GM12873 (cell line): Measurements from ENCODE around the gene MYBPC2.

Experiments used
- CTCF ChIP-seq: IDR thresholded peaks from 2 replicates; pipeline ENCODE4 v1.5.1; 2012; ENCODE audit warnings: low read depth, mild to moderate bottlenecking, moderate library complexity, low read length, control low read depth; ENCODE audit not compliant: insufficient read depth; ENCODE audit errors: missing control alignments

MYBPC2 gene

GRCh38 chr19:50406156-50406820 is 26.4 kb upstream of the MYBPC2 start:
- TF ChIP-seq CTCF = no peak

- no peak for TF ChIP-seq CTCF
Measured at GRCh38 chr19:50406829-50407228, 25.9 kb upstream of the MYBPC2 start.

- no peak for TF ChIP-seq CTCF
Measured at GRCh38 chr19:50409347-50409746, 23.3 kb upstream of the MYBPC2 start.

- TF ChIP-seq CTCF = no peak
Measured at GRCh38 chr19:50410109-50410508, 22.6 kb upstream of the MYBPC2 start.

- TF ChIP-seq CTCF = no peak
Measured at GRCh38 chr19:50412419-50412818, 20.3 kb upstream of the MYBPC2 start.

- TF ChIP-seq CTCF = no peak
Measured at GRCh38 chr19:50413096-50413495, 19.6 kb upstream of the MYBPC2 start.

- no peak for TF ChIP-seq CTCF
Measured at GRCh38 chr19:50413531-50413930, 19.2 kb upstream of the MYBPC2 start.
